ENCODE measurements around the gene COG3.
"Not testable (repeated sequence)": the region's sequence is repeated elsewhere in the genome, so short reads cannot be mapped to it uniquely, and the experiment has no call there.

The COG3 gene, protein sequence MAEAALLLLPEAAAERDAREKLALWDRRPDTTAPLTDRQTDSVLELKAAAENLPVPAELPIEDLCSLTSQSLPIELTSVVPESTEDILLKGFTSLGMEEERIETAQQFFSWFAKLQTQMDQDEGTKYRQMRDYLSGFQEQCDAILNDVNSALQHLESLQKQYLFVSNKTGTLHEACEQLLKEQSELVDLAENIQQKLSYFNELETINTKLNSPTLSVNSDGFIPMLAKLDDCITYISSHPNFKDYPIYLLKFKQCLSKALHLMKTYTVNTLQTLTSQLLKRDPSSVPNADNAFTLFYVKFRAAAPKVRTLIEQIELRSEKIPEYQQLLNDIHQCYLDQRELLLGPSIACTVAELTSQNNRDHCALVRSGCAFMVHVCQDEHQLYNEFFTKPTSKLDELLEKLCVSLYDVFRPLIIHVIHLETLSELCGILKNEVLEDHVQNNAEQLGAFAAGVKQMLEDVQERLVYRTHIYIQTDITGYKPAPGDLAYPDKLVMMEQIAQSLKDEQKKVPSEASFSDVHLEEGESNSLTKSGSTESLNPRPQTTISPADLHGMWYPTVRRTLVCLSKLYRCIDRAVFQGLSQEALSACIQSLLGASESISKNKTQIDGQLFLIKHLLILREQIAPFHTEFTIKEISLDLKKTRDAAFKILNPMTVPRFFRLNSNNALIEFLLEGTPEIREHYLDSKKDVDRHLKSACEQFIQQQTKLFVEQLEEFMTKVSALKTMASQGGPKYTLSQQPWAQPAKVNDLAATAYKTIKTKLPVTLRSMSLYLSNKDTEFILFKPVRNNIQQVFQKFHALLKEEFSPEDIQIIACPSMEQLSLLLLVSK

DNA sequence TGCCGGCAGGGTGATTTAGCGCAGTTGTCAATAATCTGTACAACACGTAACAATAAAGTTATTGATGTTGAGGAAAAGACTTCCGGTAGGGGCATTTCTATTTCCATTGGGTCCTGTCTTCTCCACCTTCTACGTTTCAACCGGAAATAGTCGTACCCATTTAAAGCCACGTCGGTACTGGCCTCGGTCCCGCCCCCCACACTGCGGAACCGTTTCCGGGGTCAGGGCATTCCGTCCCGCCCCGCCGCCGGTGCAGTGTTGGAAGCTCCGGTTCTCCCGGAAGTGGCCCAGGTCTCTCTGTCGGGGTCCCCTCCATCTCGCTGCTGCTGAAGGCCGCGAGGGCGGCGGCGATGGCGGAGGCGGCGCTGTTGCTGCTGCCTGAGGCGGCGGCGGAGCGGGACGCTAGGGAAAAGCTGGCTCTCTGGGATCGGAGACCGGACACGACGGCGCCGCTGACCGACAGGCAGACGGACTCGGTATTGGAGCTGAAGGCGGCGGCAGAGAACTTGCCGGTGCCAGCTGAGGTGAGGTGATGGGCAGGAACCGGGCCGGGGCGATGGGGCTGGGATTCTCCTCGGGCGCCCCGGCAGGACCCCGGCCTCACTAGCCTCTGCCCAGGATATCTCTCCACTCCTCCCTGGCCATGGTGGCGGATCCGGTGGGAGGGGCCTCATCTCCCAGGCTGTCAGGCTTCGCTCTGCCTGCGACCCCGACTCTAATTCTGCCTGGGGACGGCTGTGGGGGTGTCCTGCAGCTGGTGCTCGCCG, at the start of gene COG3:
COG3 (plus strand) TSS at position 253 of the 767 bp plus-strand sequence; CDS start at position 351, 98 bp downstream.
- H3K27ac ChIP-seq = peak within 1 kb of the TSS; percentile 87
- in situ Hi-C loops (cut with HindIII; ENCODE audit: low pct_ligation_motif_present, low sequenced_read_pairs) = no loop called here
- peak within 1 kb of the TSS; percentile 97 for H3K4me3 ChIP-seq (ENCODE audit: low read depth, low read length)
- peak; percentile 96 for DNase-seq
- no peaks in the 10 kb centered on the region for H3K36me3 ChIP-seq (replicated peaks)
- H3K27me3 ChIP-seq (replicated peaks) = no peaks in the 10 kb centered on the region
- TF ChIP-seq, protein P1, sequence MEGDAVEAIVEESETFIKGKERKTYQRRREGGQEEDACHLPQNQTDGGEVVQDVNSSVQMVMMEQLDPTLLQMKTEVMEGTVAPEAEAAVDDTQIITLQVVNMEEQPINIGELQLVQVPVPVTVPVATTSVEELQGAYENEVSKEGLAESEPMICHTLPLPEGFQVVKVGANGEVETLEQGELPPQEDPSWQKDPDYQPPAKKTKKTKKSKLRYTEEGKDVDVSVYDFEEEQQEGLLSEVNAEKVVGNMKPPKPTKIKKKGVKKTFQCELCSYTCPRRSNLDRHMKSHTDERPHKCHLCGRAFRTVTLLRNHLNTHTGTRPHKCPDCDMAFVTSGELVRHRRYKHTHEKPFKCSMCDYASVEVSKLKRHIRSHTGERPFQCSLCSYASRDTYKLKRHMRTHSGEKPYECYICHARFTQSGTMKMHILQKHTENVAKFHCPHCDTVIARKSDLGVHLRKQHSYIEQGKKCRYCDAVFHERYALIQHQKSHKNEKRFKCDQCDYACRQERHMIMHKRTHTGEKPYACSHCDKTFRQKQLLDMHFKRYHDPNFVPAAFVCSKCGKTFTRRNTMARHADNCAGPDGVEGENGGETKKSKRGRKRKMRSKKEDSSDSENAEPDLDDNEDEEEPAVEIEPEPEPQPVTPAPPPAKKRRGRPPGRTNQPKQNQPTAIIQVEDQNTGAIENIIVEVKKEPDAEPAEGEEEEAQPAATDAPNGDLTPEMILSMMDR (IDR thresholded peaks at IDR 0.05; ENCODE audit: low read depth, low read length, missing control alignments) = no peak

DNA sequence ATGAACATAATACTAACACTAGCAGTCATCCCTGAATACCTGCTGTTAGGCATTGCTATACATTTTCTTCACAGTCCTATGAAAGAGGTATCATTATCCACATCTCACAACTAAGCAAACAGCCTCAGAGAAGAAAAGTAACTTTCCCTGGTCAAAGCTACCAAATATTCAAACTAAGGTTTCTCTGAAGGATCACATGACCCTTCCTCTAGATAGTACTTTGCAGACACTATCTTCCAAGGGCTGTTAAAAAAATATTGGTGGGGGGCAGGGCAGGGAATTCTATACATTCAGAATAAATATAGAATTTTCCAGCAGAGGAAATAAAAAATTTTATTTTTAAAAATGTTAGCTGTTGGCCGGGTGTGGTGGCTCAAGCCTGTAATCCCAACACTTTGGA, 49.6 kb upstream of the COG3 start:
- H3K36me3 ChIP-seq (replicated peaks) = no peaks in the 10 kb centered on the region
- H3K27me3 ChIP-seq (replicated peaks) = no peaks in the 10 kb centered on the region
- H3K4me3 ChIP-seq (ENCODE audit: low read depth, low read length) = no peak overlapping the region
- H3K27ac ChIP-seq = peak overlapping the region; percentile 13
- TF ChIP-seq, protein P1 (IDR thresholded peaks at IDR 0.05; ENCODE audit: low read depth, low read length, missing control alignments) = no peak
- in situ Hi-C loops (cut with HindIII; ENCODE audit: low pct_ligation_motif_present, low sequenced_read_pairs) = no loop called here
- no peak for DNase-seq

DNA sequence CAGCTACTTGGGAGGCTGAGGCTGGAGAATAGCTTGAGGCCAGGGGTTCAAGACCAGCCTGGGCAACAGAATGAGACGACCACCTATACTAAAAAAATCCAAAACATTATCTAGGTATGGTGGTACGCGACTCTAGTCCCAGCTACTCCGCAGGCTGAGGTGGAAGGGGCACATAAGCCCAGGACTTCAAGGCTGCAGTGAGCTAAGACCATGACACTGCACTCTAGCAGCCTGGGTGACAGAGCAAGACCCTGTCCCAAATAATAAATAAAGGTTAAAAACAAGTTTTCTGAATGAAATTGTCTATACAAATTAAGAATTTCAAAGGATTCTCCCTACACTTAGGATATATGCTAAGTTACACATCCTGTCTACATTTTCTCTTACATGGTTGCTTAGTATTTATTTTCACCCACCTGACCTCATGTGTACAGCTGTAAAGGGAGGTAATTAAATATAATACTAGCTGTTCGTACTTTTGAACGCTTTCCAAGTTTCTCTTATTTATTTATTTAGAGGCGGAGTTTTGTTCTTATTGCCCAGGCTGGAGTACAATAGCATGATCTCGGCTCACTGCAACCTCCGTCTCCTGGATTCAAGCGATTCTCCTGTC, 48.1 kb upstream of the COG3 start:
- TF ChIP-seq, protein P1 (IDR thresholded peaks at IDR 0.05; ENCODE audit: low read depth, low read length, missing control alignments) = no peak
- H3K4me3 ChIP-seq (ENCODE audit: low read depth, low read length) = peak overlapping the region; percentile 74
- no peaks in the 10 kb centered on the region for H3K27me3 ChIP-seq (replicated peaks)
- H3K27ac ChIP-seq = no peak overlapping the region
- in situ Hi-C loops (cut with HindIII; ENCODE audit: low pct_ligation_motif_present, low sequenced_read_pairs) = no loop called here
- H3K36me3 ChIP-seq (replicated peaks) = no peaks in the 10 kb centered on the region
- no peak for DNase-seq

DNA sequence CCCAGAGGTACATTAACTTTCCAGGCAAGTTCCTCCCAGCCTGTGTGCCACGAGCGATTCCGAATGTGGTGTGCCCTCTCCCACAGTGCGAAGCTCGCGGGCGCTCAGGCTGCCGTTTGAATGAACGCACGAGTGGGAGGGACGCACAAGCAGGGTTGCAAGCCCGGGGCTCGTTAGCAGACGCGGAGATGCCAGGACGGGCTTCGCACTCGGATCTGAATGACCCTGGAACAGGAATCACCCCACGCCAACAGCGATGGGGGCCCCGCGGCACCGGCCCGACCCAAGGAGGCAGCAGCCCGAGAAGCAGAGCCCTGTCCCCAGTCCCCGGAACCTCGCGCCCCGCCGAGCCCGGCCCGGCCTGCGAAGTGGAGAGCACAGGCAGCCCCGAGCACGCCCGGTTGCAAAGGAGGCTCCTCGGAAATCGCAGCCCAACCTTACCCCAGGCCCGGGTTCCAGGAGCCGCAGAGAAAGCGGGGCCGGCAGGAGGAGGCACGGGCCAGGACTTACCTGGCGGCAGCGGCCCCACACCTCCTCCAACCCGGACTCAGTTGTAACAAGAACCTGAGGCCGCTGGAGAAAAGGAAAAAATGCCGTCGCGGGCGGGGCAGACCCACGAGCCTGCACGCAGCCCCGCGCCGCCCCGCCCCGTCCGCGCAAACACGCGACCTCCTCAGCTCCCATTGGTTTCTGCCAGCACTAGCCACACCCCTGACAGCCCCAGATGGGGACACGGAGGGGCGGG, 46.8 kb upstream of the COG3 start, which contains the start of gene SLC25A30:
SLC25A30 (minus strand) TSS at position 584 of the 745 bp plus-strand sequence. CDS start 6,948 bp downstream, outside the sequence.
- Histone ChIP-seq H3K36me3 (replicated peaks) (no peaks in the 10 kb centered on the region), H3K27ac (peak within 1 kb of the TSS; percentile 18), H3K4me3 (ENCODE audit: low read depth, low read length) (peak within 1 kb of the TSS; percentile 74), H3K27me3 (replicated peaks) (no peaks in the 10 kb centered on the region)
- TF ChIP-seq, protein P1 (IDR thresholded peaks at IDR 0.05; ENCODE audit: low read depth, low read length, missing control alignments) = no peak
- DNase-seq = peak; percentile 87
- in situ Hi-C loops (cut with HindIII; ENCODE audit: low pct_ligation_motif_present, low sequenced_read_pairs) = no loop called here

DNA sequence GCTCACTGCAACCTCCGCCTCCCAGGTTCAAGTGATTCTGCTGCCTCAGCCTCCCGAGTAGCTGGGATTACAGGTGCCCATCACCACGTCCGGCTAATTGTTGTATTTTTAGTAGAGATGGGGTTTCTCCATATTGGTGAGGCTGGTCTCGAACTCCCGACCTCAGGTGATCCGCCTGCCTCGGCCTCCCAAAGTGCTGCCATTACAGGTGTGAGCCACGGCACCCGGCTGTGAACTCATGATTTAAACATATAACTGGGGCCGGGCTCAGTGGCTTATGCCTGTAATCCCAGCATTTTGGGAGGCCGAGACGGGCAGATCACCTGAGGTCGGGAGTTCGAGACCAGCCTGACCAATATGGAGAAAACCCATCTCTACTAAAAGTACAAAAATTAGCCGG, 45.4 kb upstream of the COG3 start:
- H3K36me3 ChIP-seq (replicated peaks); H3K4me3 ChIP-seq (ENCODE audit: low read depth, low read length); H3K27ac ChIP-seq; in situ Hi-C loops (cut with HindIII; ENCODE audit: low pct_ligation_motif_present, low sequenced_read_pairs); H3K27me3 ChIP-seq (replicated peaks); DNase-seq: not testable (repeated sequence)
